Spleen (tissue), 7 donors: Measurements from ENCODE around the gene LCN6.

Source experiments
- CTCF ChIP-seq, 11 experiments: fragments of 200-600 bp in 7 of 11; fragments of 450-650 bp in 4 of 11; sonication (generic) in 4 of 11; IDR thresholded peaks in 8 of 11; conservative IDR thresholded peaks in 3 of 11; 1 replicate in 7 of 11; 2 replicates in 4 of 11; pipeline versions ENCODE4 v1.4.0 to v1.8.0; 2016 to 2021; ENCODE audit warnings: antibody characterized with exemption in 11 of 11, inconsistent platforms in 4 of 11, mild to moderate bottlenecking in 1 of 11
- POLR2A ChIP-seq, 3 donors: fragments of 450-650 bp; IDR thresholded peaks; one replicate each; pipeline ENCODE4 v1.5.1; 2017; ENCODE audit warnings: antibody characterized with exemption in 3 of 3, mild to moderate bottlenecking in 1 of 3
- donor health status: DM: no; HTN: no; CAD: no; lungs with moderate emphysema.
- donor health status: DM: no; HTN: no; CAD: no.
- donor health status: DM: no; HTN: no; CAD: no.

- no peak for TF ChIP-seq CTCF (IDR thresholded peaks at IDR 0.05 in 8 of 11, conservative IDR thresholded peaks at IDR 0.05 in 3 of 11)
- TF ChIP-seq POLR2A (IDR thresholded peaks at IDR 0.05) = no peak
Measured at GRCh38 chr9:136723989-136724388, 24.3 kb downstream of the LCN6 start.
